GM10248 (cell line): ENCODE measurements around the gene NFS1.
"Not testable (repeated sequence)": the region's sequence is repeated elsewhere in the genome, so short reads cannot be mapped to it uniquely, and the experiment has no call there.

Experiments
- CTCF ChIA-PET: fragments of 300-600 bp; sonication (Branson Sonifier 250); formaldehyde crosslinking; extraction: SDS; loops from one replicate; lab custom pipeline; 2021; ENCODE audit warnings: antibody characterized with exemption; lab: Yijun Ruan, JAX
- POLR2A ChIA-PET: fragments of 350-650 bp; sonication (Branson Sonifier 250); formaldehyde crosslinking; extraction: SDS; loops from one replicate; lab custom pipeline; 2020; ENCODE audit warnings: antibody characterized with exemption; lab: Yijun Ruan, JAX
- DNase-seq: peaks from one replicate; pipeline ENCODE4 v3.0.0; 2012; ENCODE audit errors: extremely low spot score
- CTCF ChIP-seq: IDR thresholded peaks from 2 replicates; pipeline ENCODE4 v1.5.1; 2012; ENCODE audit warnings: mild to moderate bottlenecking, low read depth; ENCODE audit errors: extremely low read depth, missing control alignments, control extremely low read depth

NFS1 gene

DNA sequence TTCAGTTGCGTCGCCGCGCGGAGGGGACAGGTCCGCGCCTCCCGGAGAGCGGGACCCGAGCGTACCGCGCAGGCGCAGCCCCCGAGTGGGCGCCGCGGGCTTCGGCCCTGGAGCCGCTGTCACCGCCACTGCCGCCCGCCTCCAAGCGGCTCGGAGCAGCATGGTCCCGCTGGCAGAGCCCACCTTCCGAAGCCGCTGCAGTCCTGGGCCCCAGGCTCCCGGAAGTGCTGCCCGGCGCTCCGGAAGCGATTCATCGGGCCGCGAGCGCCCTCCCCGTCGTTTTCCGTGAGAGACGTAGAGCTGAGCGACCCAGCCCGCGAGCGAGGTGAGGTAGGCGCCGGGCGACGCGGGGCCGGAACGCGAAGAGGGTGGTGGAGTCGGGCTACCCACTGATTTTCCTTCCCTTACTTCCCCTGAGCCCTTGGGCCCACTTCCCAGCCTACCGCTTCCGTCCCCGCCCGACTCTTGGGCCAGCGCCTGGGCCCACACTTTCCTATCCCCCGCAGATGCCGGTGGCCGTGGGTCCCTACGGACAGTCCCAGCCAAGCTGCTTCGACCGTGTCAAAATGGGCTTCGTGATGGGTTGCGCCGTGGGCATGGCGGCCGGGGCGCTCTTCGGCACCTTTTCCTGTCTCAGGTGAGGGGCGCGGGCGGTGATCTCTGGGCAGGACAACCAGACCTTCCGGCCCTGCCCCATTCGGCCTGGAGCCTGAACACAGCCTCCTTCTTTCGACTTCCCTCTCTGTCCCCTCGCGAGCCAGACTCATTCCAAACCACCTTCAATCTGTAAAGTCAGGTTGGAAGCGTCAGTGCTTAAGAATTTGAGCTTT lies at the start of gene NFS1, which contains the start of gene ROMO1:
Gene NFS1 (minus strand): TSS at position 226 of the 830 bp plus-strand sequence. CDS start 64 bp downstream, at position 162.
Gene ROMO1 (plus strand): TSS at position 279 of the 830 bp plus-strand sequence. CDS start 228 bp downstream, at position 507.
- TF ChIP-seq CTCF = peak; percentile 35
- DNase-seq = peak; percentile 94
- POLR2A ChIA-PET = interaction anchor here (0.6 to 1.5 kb wide), 3 partner anchors 21 to 1198 kb away, joined by 3 to 4 read pairs (median 3); no protein-coding TSS in a partner anchor
- CTCF ChIA-PET = interaction anchor here (0.9 kb wide), 2 partner anchors 9 to 189 kb away, joined by 3 read pairs; no protein-coding TSS in a partner anchor

DNA sequence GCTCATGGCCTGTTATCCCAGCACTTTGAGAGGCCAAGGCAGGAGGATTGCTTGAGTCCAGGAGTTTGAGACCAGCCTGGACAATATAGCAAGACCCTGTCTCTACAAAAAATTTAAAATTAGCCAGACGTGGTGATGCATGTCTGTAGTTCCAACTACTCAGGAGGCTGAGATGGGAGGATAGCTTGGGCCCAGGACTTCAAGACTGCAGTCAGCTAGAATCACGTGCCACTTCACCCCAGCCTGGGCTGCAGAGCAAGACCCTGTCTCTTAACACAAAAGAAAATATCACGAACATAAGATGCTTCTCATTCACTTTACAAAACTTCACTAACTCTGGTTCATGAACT lies 45.3 kb upstream of the NFS1 start:
- CTCF ChIA-PET = interaction anchor here (1.7 to 6.3 kb wide), 2 partner anchors 12 to 27 kb away, joined by 3 to 27 read pairs; partner anchors contain the start of gene PHF20
- not testable (repeated sequence) for DNase-seq
- POLR2A ChIA-PET = interaction anchor here (0.7 to 7.4 kb wide), 5 partner anchors 9 to 127 kb away, joined by 3 to 81 read pairs (median 4); no protein-coding TSS in a partner anchor

- CTCF ChIA-PET = interaction anchor here (0.7 to 6.3 kb wide), 5 partner anchors 8 to 27 kb away, joined by 3 to 27 read pairs (median 5); partner anchors contain the start of gene PHF20
These were observed 44.7 kb upstream of the NFS1 start for GRCh38 chr20:35743693-35744491.

GRCh38 chr20:35742741-35743523 lies 43.8 kb upstream of the NFS1 start:
- DNase-seq = peak; percentile 58
- ChIA-PET CTCF (interaction anchor here (0.7 to 6.3 kb wide), 8 partner anchors 9 to 141 kb away, joined by 3 to 27 read pairs (median 4); partner anchors contain the start of gene PHF20), POLR2A (interaction anchor here (0.6 to 7.4 kb wide), 22 partner anchors 8 to 1465 kb away, joined by 3 to 81 read pairs (median 4); partner anchors contain the start of genes PHF20, SCAND1 and SPAG4)
- TF ChIP-seq CTCF = no peak

More at GRCh38 chr20:35743693-35744491, 44.7 kb upstream of the NFS1 start:
- POLR2A ChIA-PET = interaction anchor here (0.7 to 7.4 kb wide), 6 partner anchors 10 to 127 kb away, joined by 3 to 81 read pairs (median 6); partner anchors contain the start of gene PHF20
- no peak for TF ChIP-seq CTCF
- DNase-seq = no peak

GRCh38 chr20:35741892-35742740 lies 43.0 kb upstream of the NFS1 start, which contains the start of gene RBM39:
Gene RBM39 (minus strand): TSS chr20:35742260. CDS start chr20:35740874, 1,386 bp downstream.
- DNase-seq = peak; percentile 95

More at GRCh38 chr20:35741892-35742740, 43.0 kb upstream of the NFS1 start, which contains the start of gene RBM39:
- ChIA-PET POLR2A (interaction anchor here (0.6 to 7.4 kb wide), 22 partner anchors 9 to 1466 kb away, joined by 3 to 81 read pairs (median 4); partner anchors contain the start of genes PHF20, SCAND1 and SPAG4), CTCF (interaction anchor here (0.8 to 6.3 kb wide), 9 partner anchors 9 to 142 kb away, joined by 3 to 27 read pairs (median 4); partner anchors contain the start of gene PHF20)
- peak; percentile 7 for TF ChIP-seq CTCF
